Mammary epithelial cell (primary cell): ENCODE data around the gene DIAPH3.

Experiments
- EZH2 ChIP-seq: IDR thresholded peaks from 2 replicates; pipeline ENCODE4 v1.6.1; 2012; ENCODE audit warnings: low read length, inconsistent platforms, borderline replicate concordance
- TF ChIP-seq, protein P1 (sequence below), 2 donors: IDR thresholded peaks in 1 of 2; conservative IDR thresholded peaks in 1 of 2; 2 replicates each; pipeline ENCODE4 v1.5.1; 2011 to 2012; ENCODE audit warnings: inconsistent platforms in 2 of 2, low read length in 2 of 2, mild to moderate bottlenecking in 2 of 2, control low read depth in 1 of 2, low read depth in 1 of 2; ENCODE audit not compliant: insufficient read depth in 1 of 2; ENCODE audit errors: extremely low read depth in 1 of 2

DNA sequence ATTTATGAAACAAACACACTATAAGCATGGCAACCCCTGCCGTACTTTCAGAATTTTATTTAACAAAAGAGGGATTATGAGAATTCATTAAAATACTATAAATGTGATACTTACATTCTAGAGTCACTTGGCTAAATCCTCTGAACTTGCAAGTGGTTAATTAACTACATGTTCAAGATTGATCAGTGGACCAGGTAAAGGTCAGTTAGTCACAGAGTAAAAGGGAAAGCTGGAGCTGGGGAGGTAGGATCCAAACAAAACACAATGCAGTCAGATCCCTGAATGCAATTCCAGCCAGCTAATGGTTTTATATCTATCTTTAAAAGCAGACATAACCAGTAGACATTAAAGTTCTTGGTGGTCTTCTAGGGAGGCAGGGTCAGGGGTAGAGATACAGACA, 270.5 kb downstream of the DIAPH3 start:
- TF ChIP-seq, protein P1, sequence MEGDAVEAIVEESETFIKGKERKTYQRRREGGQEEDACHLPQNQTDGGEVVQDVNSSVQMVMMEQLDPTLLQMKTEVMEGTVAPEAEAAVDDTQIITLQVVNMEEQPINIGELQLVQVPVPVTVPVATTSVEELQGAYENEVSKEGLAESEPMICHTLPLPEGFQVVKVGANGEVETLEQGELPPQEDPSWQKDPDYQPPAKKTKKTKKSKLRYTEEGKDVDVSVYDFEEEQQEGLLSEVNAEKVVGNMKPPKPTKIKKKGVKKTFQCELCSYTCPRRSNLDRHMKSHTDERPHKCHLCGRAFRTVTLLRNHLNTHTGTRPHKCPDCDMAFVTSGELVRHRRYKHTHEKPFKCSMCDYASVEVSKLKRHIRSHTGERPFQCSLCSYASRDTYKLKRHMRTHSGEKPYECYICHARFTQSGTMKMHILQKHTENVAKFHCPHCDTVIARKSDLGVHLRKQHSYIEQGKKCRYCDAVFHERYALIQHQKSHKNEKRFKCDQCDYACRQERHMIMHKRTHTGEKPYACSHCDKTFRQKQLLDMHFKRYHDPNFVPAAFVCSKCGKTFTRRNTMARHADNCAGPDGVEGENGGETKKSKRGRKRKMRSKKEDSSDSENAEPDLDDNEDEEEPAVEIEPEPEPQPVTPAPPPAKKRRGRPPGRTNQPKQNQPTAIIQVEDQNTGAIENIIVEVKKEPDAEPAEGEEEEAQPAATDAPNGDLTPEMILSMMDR (conservative IDR thresholded peaks at IDR 0.05 in 1 of 2, IDR thresholded peaks at IDR 0.05 in 1 of 2; ENCODE audit: extremely low read depth in 1 of 2, insufficient read depth in 1 of 2, low read depth in 1 of 2, low read length in 2 of 2) = no peak
- TF ChIP-seq EZH2 = no peak
